Measurements from ENCODE around the gene TAF12.
"Not testable (repeated sequence)": the region's sequence is repeated elsewhere in the genome, so short reads cannot be mapped to it uniquely, and the experiment has no call there.

Gene TAF12

DNA sequence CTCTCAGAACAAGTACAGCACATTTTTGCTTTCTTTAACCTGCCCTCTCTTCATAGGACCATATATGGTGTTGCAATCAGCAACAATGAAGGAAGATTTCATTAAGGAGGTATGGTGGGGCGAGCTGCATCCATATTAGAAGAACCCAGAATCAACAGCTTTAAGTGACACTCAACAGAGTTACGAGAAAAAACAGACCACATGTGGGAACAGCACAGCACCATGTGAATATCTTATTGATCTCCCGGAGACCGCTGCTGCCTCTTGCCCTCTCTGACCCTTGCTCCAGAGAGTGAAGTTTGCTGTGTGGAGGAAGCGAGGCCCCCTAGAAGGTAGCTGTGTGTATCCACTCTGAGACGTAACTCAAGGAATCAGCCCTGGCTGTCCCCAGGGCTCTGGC, 37.9 kb downstream of the TAF12 start:
- H3K4me3 Mint-ChIP-seq: no peak overlapping the region
- H3K9me3 Mint-ChIP-seq: no peaks in the 10 kb centered on the region
- H3K36me3 Mint-ChIP-seq (ENCODE audit: low read depth): peaks cover 23% of the 10 kb centered on the region
- no peaks in the 10 kb centered on the region for H3K27me3 Mint-ChIP-seq (ENCODE audit: low read depth)
- H3K4me1 Mint-ChIP-seq (ENCODE audit: low read depth): peaks cover 5% of the 10 kb centered on the region
- no peak overlapping the region for H3K27ac Mint-ChIP-seq

DNA sequence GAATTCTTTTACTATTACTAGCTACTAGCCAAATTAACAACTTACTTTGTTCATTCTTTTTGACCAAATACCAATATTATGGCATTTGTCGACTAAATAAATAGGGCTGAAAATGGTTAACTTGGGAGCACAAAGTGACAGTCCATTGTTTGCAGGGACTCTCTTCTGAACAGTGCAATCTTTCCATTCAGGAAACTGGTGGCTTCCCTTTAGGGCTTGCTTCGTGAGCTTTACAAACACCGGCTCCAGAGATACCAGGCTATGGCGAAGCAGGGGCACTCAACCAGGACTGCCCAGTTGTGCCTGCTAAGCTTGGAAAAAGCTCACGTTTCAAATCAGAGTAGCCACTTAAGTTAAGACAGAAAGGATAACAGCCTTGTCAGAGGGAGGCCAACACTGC, 38.5 kb downstream of the TAF12 start:
- H3K4me3 Mint-ChIP-seq: no peak overlapping the region
- no peak overlapping the region for H3K27ac Mint-ChIP-seq
- H3K9me3 Mint-ChIP-seq: no peaks in the 10 kb centered on the region
- H3K27me3 Mint-ChIP-seq (ENCODE audit: low read depth): no peaks in the 10 kb centered on the region
- peaks cover 21% of the 10 kb centered on the region for H3K36me3 Mint-ChIP-seq (ENCODE audit: low read depth)
- H3K4me1 Mint-ChIP-seq (ENCODE audit: low read depth): peaks cover 8% of the 10 kb centered on the region

DNA sequence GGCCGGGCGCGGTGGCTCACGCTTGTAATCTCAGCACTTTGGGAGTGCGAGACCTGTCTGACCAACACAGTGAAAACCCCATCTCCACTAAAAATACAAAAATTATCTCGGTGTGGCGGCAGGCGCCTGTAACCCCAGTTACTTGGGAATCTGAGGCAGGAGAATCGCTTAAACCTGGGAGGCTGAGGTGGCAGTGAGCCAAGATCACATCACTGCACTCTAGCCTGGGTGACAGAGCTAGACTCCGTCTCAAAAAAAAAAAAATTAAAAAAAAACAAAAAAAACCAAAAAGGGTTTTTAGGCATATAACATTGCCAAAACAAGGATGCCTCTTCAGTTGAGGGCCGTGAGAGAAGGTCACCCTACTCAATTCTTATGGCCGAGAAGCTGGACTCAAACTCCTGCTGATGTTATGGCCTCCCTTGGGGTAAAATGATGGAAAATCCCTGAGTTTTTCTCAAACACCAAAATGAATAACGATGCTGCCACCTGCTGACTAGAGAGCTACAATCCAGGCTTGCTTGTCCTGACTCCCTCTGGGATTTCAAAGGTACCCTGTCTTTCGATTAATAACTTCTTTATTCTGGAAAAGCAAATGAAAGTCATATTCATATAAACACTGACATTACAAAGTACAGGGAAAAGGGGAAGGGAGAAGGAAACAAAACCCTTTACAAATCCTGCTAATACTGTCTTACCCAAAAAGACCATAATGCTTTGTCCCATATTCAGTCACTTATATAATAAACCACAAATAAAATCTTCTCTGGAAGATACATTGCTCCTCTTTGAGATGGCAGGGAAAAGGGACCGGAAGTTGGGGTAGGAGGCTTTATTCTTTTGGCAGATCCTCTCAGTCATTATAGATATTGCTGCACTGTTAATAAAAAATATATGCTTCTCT, 40.1 kb downstream of the TAF12 start:
- no peaks in the 10 kb centered on the region for H3K9me3 Mint-ChIP-seq
- H3K27me3 Mint-ChIP-seq (ENCODE audit: low read depth): no peaks in the 10 kb centered on the region
- H3K27ac Mint-ChIP-seq: peak overlapping the region; percentile 9
- H3K36me3 Mint-ChIP-seq (ENCODE audit: low read depth): peaks cover 24% of the 10 kb centered on the region
- H3K4me3 Mint-ChIP-seq: no peak overlapping the region
- H3K4me1 Mint-ChIP-seq (ENCODE audit: low read depth): peaks cover 15% of the 10 kb centered on the region

DNA sequence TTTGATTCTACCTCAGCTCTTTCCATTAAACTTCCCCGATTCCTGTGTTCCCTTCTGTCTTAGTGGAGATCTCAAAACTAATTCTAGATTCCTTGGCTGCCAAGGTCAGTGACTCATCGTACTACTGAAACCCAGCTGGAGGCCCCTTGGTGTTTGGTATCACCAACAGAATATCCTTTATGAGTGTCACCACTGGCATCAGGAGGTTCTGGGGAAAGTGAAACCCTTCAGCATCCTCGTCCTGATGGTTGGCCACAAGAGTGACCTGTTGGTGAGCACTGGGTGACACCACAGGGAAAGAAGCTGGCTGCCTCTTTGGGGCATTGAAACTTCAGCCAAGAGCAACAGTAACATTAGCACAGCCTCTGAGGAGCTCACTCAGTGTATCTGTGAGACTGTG, 41.2 kb downstream of the TAF12 start:
- peaks cover 15% of the 10 kb centered on the region for H3K4me1 Mint-ChIP-seq (ENCODE audit: low read depth)
- H3K36me3 Mint-ChIP-seq (ENCODE audit: low read depth): peaks cover 24% of the 10 kb centered on the region
- H3K9me3 Mint-ChIP-seq: no peaks in the 10 kb centered on the region
- no peak overlapping the region for H3K27ac Mint-ChIP-seq
- no peak overlapping the region for H3K4me3 Mint-ChIP-seq
- H3K27me3 Mint-ChIP-seq (ENCODE audit: low read depth): no peaks in the 10 kb centered on the region

DNA sequence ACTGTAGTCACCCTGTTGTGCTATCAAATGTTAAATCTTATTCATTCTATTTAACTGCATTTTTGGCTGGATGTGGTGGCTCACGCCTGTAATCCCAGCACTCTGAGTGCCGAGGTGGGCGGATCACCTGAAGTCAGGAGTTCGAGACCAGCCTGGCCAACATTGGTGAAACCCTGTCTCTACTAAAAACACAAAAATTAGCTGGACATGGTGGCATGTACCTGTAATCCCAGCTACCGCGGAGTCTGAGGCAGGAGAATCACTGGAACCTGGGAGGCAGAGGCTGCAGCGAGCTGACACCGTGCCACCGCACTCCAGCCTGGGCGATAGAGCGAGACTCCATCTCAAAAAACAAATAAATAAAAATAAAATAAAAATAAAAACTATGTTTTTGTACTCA, 46.6 kb downstream of the TAF12 start:
- H3K4me3 Mint-ChIP-seq; H3K36me3 Mint-ChIP-seq (ENCODE audit: low read depth); H3K27ac Mint-ChIP-seq; H3K9me3 Mint-ChIP-seq: not testable (repeated sequence)
- H3K4me1 Mint-ChIP-seq (ENCODE audit: low read depth): peaks cover 14% of the 10 kb centered on the region
- H3K27me3 Mint-ChIP-seq (ENCODE audit: low read depth): peaks cover 11% of the 10 kb centered on the region

DNA sequence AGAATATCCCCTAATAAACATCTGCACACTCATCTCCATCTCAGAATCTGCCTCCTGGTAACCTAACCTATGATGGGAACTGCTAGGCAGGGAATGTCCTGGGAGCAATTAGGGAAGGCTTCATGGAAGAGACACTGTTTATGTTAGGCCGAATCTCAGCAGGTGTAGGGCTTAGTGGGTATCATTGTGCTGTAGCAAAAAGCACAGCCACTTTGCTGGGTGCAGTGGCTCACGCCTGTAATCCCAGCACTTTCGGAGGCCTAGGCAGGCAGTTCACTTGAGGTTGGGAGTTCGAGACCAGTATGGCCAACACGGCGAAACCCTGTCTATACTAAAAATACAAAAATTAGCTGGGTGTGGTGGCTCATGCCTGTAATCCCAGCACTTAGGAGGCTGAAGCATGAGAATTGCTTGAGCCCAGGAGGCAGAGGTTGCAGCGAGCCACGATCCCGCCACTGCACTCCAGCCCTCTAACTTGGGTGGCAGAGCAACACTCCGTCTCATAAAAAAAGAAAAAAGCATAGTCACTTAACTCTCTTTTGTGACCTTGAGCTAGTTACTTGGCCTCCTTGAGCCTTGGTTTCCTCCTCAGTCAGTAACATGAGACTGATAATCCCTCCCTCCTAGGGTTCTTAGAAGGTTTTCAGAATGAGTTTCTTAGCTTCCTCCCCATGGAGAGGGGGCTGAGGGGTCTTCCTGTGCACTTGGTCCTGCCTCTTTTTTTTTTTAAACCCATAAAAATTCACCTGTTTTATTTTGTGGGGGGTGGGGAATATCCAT, 47.3 kb downstream of the TAF12 start:
- Mint-ChIP-seq H3K27me3 (ENCODE audit: low read depth) (peaks cover 11% of the 10 kb centered on the region), H3K27ac (no peak overlapping the region), H3K4me1 (ENCODE audit: low read depth) (peaks cover 14% of the 10 kb centered on the region), H3K36me3 (ENCODE audit: low read depth) (peaks cover 3% of the 10 kb centered on the region), H3K4me3 (no peak overlapping the region), H3K9me3 (no peaks in the 10 kb centered on the region)

DNA sequence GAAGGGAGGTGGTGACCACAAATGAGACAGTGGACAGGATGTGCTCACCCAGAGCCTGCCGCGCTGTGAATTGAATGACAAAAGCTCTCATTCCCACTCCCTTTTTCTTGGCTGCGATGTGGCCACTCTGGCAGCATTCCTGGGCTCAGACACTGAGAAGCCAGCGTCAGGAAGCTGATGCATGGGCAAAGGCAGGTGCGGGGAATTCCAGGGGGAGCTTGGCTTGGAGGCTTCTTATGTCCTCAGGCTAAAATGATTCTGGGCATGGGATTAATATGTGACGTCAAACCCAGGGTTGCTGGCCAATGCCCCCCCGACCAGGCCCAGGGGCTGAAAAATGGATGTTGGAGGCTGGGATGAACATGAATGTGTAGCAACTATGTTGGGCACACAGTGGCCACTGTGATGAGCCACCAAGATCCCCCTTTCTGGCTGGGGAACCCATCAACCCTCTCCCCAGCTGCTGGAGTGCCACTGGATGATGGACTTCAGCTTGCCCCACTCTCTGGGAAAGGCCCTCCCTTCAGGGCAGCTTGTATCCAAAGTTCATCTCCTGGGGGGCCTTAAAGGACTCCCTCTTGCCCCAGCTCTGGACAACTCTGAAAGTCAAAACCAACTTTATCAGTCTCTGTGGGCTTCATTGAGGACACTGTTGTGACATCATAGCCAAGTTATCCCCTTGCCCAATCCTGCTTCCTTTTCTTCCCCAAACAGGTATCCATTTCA, 48.0 kb downstream of the TAF12 start:
- not testable (repeated sequence) for H3K27ac Mint-ChIP-seq; H3K36me3 Mint-ChIP-seq (ENCODE audit: low read depth); H3K9me3 Mint-ChIP-seq; H3K4me3 Mint-ChIP-seq
- Mint-ChIP-seq H3K4me1 (ENCODE audit: low read depth) (peaks cover 13% of the 10 kb centered on the region), H3K27me3 (ENCODE audit: low read depth) (peaks cover 11% of the 10 kb centered on the region)

DNA sequence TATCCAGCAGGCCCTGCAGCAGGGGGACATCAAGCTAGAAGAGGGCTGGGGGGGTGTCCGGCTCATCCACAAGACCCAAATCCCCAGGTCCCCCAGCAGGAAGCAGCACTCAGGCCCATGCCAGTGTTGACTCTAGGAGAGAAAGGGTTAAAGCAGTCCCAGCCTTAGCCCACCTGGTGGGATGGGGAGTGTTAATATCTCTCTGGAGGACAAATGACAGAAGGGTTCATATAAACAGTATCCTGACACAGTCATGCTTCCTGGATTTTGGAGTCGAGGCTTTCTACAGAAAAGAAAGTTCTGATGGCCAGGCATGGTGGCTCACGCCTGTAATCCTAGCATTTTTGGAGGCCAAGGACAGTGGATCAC, 48.9 kb downstream of the TAF12 start:
- not testable (repeated sequence) for H3K27ac Mint-ChIP-seq; H3K4me3 Mint-ChIP-seq; H3K9me3 Mint-ChIP-seq; H3K36me3 Mint-ChIP-seq (ENCODE audit: low read depth); H3K4me1 Mint-ChIP-seq (ENCODE audit: low read depth)
- H3K27me3 Mint-ChIP-seq (ENCODE audit: low read depth): peaks cover 11% of the 10 kb centered on the region

DNA sequence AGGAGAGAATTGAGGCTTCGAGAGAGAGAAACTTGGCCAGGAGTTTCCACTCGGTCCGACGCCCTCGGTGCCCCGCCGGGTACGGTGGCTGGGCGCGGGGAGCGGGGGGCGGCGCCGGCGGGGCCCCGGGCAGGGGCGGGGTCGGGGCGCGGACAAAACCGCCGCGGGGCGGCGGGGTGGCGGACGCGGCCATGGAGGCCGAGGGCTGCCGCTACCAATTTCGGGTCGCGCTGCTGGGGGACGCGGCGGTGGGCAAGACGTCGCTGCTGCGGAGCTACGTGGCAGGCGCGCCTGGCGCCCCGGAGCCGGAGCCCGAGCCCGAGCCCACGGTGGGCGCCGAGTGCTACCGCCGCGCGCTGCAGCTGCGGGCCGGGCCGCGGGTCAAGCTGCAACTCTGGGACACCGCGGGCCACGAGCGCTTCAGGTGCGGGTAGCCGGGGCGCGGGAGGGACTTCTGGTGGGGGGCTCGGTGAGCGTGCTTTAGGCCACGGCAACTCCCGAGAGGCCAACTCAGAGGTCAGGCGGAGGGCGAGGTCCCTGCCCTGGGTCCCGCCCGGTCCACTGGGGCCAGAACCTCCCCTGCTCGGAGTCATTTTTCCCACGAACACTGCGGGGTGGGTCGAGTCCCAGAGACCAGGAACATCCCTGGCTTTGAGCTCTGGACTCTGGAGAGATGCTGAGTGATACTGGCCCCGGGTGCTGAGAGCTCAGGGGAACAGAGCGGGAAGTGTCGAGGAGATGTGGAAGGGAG, 50.4 kb downstream of the TAF12 start:
- H3K4me3 Mint-ChIP-seq: peak overlapping the region; percentile 73
- H3K9me3 Mint-ChIP-seq: no peaks in the 10 kb centered on the region
- H3K4me1 Mint-ChIP-seq (ENCODE audit: low read depth): peaks cover 4% of the 10 kb centered on the region
- H3K36me3 Mint-ChIP-seq (ENCODE audit: low read depth): no peaks in the 10 kb centered on the region
- H3K27ac Mint-ChIP-seq: no peak overlapping the region
- peaks cover 11% of the 10 kb centered on the region for H3K27me3 Mint-ChIP-seq (ENCODE audit: low read depth)

DNA sequence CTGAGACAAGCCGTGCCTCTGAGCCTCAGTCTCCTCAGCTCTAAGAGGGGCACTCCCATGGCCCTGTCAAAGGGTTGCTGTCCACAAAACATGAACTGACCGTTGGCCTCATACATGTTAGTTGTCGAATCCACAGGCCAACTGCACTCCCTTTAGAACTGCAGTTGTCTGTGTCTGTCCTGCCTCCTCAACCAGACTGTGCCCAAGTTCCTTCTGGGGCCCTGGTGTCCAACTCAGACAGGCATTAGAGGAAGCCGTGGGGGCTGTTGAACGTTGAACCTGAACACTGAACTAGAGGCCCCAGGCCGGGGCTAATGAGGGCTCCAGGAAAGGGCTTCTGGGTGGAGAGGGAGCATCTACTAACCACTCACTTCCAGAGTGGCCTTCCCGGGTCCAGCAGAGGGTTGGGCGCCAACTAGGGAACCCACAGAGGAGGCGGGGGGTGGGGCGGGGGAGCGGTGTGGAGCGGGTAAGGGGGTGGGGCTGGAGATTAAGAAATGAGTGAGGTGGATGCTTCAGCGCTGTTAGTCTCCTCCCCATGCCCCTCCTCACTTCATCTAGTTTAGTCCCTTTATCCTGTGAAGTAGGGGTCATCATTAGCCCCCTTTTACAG, 51.1 kb downstream of the TAF12 start, which contains the start of gene RAB42:
TSS of gene RAB42 (plus strand) at position 558 of the 613 bp plus-strand sequence. CDS start 247 bp downstream, outside the sequence.
- Mint-ChIP-seq H3K9me3 (no peaks in the 10 kb centered on the region), H3K27me3 (ENCODE audit: low read depth) (peaks cover 11% of the 10 kb centered on the region), H3K36me3 (ENCODE audit: low read depth) (no peaks in the 10 kb centered on the region), H3K4me1 (ENCODE audit: low read depth) (peaks cover 4% of the 10 kb centered on the region), H3K27ac (no peak within 1 kb of the TSS), H3K4me3 (peak within 1 kb of the TSS; percentile 73)

DNA sequence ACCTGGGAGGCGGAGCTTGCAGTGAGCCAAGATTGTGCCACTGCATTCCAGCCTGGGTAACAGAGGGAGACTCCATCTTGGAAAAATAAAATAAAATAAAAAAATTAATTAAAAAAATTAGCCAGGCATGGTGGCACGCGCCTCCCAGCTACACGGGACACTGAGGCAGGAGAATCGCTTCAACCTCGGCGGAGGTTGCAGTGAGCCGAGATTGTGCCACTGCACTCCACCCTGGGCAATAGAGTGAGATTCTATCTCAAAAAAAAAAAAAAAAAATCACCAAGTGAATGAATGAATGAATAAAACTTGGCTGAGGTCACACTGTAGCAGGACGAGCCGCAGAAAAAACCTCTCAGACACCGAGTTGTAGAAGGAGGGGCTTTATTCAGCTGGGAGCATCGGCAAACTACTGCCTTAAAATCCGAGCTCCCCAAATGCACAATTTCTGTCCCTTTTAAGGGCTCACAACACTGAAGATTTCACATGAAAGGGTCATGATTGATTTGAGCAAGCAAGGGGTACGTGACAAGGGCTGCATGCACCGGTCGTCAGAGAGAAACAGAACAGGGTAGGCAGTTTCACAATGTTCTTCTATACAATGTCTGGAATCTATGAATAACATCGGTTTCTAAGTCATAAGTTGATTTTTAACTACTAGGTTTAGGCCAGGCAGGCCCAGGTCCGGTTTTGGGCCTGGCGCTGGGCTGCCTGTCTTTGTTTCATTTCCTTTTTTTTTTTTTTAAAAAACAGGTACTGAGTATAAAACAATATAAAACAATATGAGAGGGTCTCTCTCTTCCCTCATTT, 56.1 kb downstream of the TAF12 start:
- not testable (repeated sequence) for H3K27ac Mint-ChIP-seq

DNA sequence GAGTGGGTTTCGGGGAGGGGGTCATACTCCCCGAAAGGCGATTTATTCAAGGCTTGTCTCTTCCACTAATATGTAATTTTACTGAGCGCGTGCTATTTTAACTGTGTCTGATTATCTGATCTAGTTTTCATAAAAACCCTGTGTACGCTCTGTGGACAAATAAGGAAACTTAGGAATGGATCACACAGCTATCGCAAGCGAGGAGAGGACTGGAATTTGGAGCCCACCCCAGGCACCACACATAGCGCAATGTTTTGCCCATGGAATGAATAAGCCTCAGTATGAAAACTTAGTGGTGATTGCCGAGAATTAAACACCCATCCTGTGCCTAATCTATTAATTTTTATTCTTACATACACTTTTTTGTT, 60.6 kb downstream of the TAF12 start:
- H3K4me3 Mint-ChIP-seq: peak overlapping the region; percentile 94
- H3K27me3 Mint-ChIP-seq (ENCODE audit: low read depth): no peaks in the 10 kb centered on the region
- H3K36me3 Mint-ChIP-seq (ENCODE audit: low read depth): peaks cover 38% of the 10 kb centered on the region
- H3K27ac Mint-ChIP-seq: peak overlapping the region; percentile 90
- peaks cover 29% of the 10 kb centered on the region for H3K4me1 Mint-ChIP-seq (ENCODE audit: low read depth)
- no peaks in the 10 kb centered on the region for H3K9me3 Mint-ChIP-seq

More for the DNA sequence above, 56.1 kb downstream of the TAF12 start:
- H3K27me3 Mint-ChIP-seq (ENCODE audit: low read depth); H3K4me3 Mint-ChIP-seq; H3K9me3 Mint-ChIP-seq; H3K36me3 Mint-ChIP-seq (ENCODE audit: low read depth); H3K4me1 Mint-ChIP-seq (ENCODE audit: low read depth): not testable (repeated sequence)

DNA sequence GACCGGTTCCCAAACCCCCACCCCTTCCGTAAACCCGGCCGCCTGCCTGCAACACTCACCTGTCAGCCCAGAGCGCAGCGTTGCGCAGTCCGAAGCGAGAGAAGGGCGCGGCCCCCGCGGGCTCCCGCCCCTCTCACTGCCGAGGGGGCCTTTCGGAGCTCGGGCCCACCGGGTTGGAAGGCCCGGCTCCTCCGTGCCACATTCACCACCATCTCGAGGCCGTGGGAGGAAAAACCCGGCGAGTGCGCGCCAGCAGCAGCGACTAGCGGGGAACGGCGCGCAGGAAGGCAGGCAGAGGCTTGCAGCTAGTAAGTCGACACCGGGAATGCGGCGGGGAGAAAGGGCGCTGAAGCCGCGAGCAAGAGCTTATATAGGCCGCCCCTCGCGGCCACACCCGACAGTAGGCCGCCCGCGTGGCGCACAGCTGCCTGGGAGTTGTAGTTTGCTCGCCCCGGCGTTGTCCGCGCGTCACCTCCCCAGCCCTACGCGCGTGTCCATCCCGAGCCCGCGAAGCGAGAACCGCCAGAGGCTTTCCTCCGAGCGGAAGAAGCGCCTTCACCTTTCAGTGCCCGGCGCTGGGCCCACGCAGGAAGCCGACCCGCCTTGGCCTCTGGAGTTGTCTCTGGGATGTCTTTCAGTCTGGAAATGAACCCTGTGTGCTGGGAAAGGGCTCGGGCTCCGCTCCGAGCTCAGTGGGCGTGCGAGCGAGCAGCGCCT, 61.2 kb downstream of the TAF12 start:
- Mint-ChIP-seq H3K27me3 (ENCODE audit: low read depth) (no peaks in the 10 kb centered on the region), H3K4me1 (ENCODE audit: low read depth) (peaks cover 29% of the 10 kb centered on the region), H3K4me3 (peak overlapping the region; percentile 94), H3K36me3 (ENCODE audit: low read depth) (peaks cover 43% of the 10 kb centered on the region), H3K27ac (peak overlapping the region; percentile 90), H3K9me3 (no peaks in the 10 kb centered on the region)
